Frontal cortex (tissue), 4 donors: ENCODE measurements around the gene IGF2BP3. TPM values are rescaled to one million over a fixed set of nuclear protein-coding genes. Genes with fewer than 3 reads are reported as not detected.
A peak's percentile ranks its signal among the peaks of the same experiment; 100 is the strongest.

ENCODE experiments used
- DNase-seq, 2 donors: peaks; one replicate each; pipeline ENCODE4 v3.0.0; 2012; ENCODE audit warnings: low spot score in 2 of 2
- FAIRE-seq: peaks from 2 replicates; lab custom pipeline; 2012; peaks lifted over from hg19 to GRCh38; lab: Jason Lieb, UNC
- small RNA-seq: library from RNA; depleted of rRNA; stranded (forward); fragments of <200 nt; gene quantifications from one replicate; pipeline ENCODE3, GENCODE V24; 2014
- total RNA-seq: library from RNA; depleted of rRNA; stranded (reverse); fragments of >200 nt; gene quantifications from one replicate; pipeline ENCODE4 v1.2.3, GENCODE V29; 2014
- donor health status: control.
- donor health status: control.
- donor health status: control.

The IGF2BP3 gene
- total RNA-seq, 1 donor from 2014 or later, result 81.5 TPM

DNA sequence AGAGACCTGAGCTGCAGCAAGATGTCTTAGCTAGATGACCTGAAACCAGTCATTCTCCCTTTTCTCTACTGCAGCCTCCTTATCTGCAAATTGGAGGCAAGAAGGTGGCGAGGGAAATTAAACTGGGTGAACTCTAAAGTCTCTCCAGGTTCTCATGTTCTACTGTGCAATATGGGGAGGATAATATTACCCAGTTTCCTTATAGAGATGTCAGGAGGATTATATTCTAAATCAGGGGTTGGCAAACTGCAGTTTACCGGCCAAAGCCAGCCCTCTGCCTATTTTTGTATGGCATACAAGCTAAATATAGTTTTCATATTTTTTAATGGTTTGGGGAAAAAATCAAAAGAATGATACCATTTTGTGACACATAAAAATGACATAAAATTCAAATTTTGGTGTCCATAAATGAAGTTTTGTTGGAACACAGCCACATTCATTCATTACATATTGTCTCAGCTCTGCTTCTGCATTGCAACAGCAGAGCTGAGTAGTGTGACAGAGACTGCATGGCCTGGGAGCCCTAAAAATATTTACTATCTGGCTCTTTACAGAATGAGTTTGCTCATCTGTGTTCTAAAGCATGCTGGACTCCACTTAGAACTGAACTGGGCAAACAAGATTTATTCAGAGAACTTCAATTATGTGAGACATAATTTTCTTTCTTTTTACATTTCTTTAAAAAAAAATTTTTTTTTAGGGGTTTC lies 190.3 kb downstream of the IGF2BP3 start:
- FAIRE-seq (no peak), DNase-seq (no peak)

GRCh38 chr7:23277359-23277989 lies 192.8 kb downstream of the IGF2BP3 start:
- FAIRE-seq, result no peak

DNA sequence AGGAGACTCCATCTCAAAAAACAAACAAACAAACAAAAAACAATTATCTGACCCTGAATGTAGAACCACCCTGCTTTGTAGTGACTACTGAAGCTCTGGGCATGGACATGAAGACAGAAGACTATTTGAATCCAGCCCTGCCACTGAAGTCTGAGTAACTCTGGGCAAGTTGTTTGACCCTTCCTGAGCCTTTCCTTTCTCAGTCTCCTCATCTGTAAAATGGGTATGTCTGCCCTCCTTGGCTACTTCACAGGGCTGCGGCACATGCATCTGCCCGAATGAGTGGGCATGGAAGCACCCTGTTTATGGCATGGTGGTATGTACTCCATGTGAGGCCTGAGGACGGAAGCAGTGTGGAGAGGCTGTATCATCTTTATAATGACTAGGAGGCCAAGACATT lies 193.3 kb downstream of the IGF2BP3 start:
- DNase-seq (no peak), FAIRE-seq (no peak)

More at GRCh38 chr7:23277359-23277989, 192.8 kb downstream of the IGF2BP3 start:
- peak; percentile 25 to 39 for DNase-seq

- DNase-seq (no peak), FAIRE-seq (no peak)
Measured at GRCh38 chr7:23276376-23276775, 193.9 kb downstream of the IGF2BP3 start.

GRCh38 chr7:23275912-23276311 lies 194.4 kb downstream of the IGF2BP3 start:
- no peak for FAIRE-seq

DNA sequence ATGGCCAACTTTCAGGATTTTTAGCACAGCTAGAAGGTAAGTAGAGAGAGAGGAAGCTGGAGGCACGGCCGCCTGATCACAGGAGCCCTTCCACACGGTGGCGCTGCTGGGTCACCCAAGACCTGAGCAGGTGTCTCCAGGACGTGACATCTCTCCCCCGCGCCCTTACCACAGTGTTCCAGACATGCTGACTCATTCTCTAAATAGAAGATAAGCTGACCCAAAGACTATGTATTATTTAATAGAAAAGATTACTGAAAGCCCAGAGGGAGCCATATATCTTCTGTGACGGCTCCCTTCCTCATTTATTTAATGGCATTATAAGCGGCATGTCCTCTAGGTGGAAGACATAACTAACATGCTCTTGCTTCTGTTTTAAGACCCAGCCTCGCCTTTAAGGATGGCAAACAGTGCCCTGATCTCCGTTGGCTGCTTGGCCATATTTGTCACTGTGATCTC lies 197.1 kb downstream of the IGF2BP3 start:
- no peak for FAIRE-seq
- DNase-seq, result peak in 1 of 2 donors; percentile 17

More at GRCh38 chr7:23275912-23276311, 194.4 kb downstream of the IGF2BP3 start:
- DNase-seq, result no peak

DNA sequence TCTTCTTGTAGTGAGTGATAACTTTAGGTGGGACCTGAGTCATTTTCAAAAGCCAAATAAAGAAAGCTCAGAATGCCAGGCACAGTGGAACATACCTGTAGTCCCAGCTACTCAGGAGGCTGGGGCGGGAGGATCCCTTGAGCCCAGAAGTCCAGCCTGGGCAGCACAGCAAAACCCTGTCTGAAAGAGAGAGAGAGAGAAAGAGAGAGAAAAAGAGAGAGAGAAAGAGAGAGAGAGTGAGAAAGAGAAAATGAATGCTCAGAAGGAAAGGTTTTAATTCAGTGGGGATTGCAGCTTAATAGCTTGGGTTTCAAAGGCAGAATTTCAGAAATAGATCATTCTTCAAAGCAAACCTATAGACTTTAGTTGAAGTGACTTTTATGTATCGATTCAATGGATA lies 198.0 kb downstream of the IGF2BP3 start:
- FAIRE-seq, result no peak

GRCh38 chr7:23268746-23269145 lies 201.5 kb downstream of the IGF2BP3 start:
- FAIRE-seq (no peak), DNase-seq (no peak)

More for the DNA sequence above, 198.0 kb downstream of the IGF2BP3 start:
- no peak for DNase-seq

DNA sequence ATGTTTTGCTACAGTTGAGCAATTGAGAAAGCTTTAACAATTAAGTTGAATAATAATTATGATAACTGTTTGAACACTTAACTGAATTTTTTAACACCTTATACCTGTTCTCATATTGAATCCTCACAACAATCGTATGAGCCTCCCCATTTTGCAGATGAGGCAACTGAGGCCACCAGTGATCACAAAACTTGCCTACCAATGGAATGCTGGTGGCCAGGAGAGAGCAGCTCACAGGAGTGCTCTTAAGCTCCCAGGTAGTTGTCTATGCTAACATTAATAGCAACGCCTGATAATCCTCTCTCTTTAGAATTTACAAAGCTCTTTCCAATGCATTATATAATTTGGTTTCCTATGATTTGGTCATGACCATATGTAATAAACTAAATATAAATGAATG lies 202.1 kb downstream of the IGF2BP3 start:
- no peak for FAIRE-seq

DNA sequence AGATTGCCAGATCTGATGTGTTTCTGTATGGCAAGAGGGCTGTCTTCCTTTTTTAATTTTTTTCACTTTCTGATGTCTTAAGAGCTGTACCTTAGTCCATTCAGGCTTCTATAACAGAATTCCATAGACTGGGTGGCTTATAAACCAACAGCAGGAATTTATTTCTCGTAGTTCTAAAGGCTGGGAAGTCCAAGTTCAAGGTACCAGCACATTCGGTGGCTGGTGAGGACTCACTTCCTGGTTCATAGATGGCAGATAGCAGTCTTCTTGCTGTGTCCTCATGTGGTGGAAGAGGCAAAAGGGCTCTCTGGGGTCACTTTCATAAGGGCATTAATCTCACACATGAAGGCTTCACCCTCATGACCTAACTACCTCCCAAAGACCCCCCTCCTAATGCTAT lies 202.9 kb downstream of the IGF2BP3 start:
- DNase-seq (no peak), FAIRE-seq (no peak)

More for the DNA sequence above, 202.1 kb downstream of the IGF2BP3 start:
- DNase-seq, result no peak

DNA sequence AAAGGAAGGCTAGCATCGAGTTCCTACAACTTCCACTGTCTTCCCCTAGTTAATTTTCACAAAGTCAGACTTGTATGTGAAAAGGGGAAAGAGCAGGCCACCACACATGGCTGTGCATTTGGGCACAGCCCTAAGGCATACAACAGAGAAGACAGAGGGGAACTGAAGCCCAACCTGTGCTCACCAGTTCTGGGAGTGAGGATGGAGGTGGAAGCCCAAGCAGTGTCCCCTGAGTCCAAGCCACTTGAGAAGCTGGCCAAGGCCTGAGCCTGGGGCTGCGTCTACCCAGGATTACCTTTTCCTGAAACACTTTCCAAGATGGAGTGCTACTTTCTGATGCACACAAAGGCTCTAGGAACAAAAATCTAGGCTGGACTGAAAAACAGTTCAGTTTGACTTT lies 203.4 kb downstream of the IGF2BP3 start:
- FAIRE-seq (no peak), DNase-seq (no peak)

GRCh38 chr7:23264916-23265458 lies 205.3 kb downstream of the IGF2BP3 start:
- DNase-seq (no peak), FAIRE-seq (no peak)

DNA sequence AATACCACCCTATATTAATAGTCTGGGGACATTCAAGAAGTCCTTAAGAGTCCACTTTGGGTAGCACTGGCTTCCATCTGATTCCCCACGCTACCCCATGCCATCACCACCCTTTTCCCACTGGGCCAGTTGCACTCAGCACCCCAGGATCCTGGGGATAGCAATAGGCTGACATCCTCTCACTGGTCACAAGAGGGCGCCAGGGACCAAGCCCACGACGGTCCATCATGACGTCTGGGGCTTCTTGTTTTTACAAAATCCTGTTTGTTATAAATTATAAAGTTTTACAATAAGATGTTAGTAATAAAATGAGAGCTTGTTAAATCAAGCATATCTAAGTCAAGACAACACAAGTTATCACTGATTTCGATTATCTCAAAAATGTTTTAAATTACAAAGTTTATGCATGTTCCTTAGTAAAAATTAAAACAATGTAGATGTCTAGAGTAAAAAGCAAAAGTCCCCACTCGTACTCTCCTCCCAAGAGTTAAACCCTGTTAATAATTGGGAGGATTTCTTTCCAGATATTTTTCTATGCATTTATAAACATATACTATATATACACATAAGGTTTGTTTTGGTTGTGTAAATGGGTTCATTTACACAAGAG lies 208.3 kb downstream of the IGF2BP3 start:
- FAIRE-seq, result no peak
- DNase-seq, result peak; percentile 28 to 59

DNA sequence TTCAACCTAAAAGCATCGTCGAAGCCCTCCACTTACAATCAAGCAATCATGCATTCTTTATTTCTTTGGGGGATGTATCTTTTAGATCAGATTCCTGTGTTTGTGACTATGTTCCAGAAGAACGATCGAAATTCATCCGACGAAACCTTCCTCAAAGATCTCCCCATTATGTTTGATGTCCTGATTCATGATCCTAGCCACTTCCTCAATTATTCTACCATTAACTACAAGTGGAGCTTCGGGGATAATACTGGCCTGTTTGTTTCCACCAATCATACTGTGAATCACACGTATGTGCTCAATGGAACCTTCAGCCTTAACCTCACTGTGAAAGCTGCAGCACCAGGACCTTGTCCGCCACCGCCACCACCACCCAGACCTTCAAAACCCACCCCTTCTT lies 209.9 kb downstream of the IGF2BP3 start:
- no peak for DNase-seq
- FAIRE-seq, result no peak

Small RNAs within 50 kb of the gene (small RNA-seq; reads per million reads assigned to genes)
- gene AC079780.1, result 1.0 reads per million, percentile 66 among the genes with 10 or more reads in this experiment
- gene RF00019, result not detected
- not detected for gene RNU7-143P
- 0.13 reads per million for gene SNORD65C

Other genes starting within 250 kb of the IGF2BP3 start
- gene GPNMB, start 223.7 kb downstream of the IGF2BP3 start, total RNA-seq, result 3.7 TPM
- gene MALSU1, start 171.2 kb downstream of the IGF2BP3 start, total RNA-seq, result 37.9 TPM
- 51.4 TPM for gene TRA2A, start 61.5 kb upstream of the IGF2BP3 start, total RNA-seq
- 42.8 TPM for gene CCDC126, start 126.9 kb upstream of the IGF2BP3 start, total RNA-seq
- 15.9 TPM for gene FAM221A, start 209.7 kb upstream of the IGF2BP3 start, total RNA-seq
- 13.5 TPM for gene STK31, start 239.7 kb upstream of the IGF2BP3 start, total RNA-seq